C4-2B (cell line): Measurements from ENCODE around the gene TLCD2.
"Not testable (repeated sequence)": the region's sequence is repeated elsewhere in the genome, so short reads cannot be mapped to it uniquely, and the experiment has no call there.

Experiments
- H3K27ac ChIP-seq: fragments of 450-650 bp; 2 replicates; pipeline ENCODE4 v1.5.1; 2017
- CTCF ChIP-seq: fragments of 450-650 bp; conservative IDR thresholded peaks from 2 replicates; pipeline ENCODE4 v1.5.1; 2017; ENCODE audit warnings: mild to moderate bottlenecking
- ZFX ChIP-seq: fragments of 450-650 bp; IDR thresholded peaks from 2 replicates; pipeline ENCODE4 v1.6.1; 2017

TLCD2 gene

GRCh38 chr17:1742371-1743087, 32.4 kb upstream of the TLCD2 start, which contains the start of gene SERPINF2:
TSS of gene SERPINF2 (plus strand) at chr17:1742871. CDS start at chr17:1744996, 2,125 bp downstream.
- TF ChIP-seq CTCF: no peak
- no peak for TF ChIP-seq ZFX
- H3K27ac ChIP-seq: no peak within 1 kb of the TSS

- not testable (repeated sequence) for H3K27ac ChIP-seq
These were observed 31.7 kb upstream of the TLCD2 start for GRCh38 chr17:1741899-1742298.

GRCh38 chr17:1737531-1738291, 27.5 kb upstream of the TLCD2 start:
- TF ChIP-seq ZFX (no peak), CTCF (no peak)
- H3K27ac ChIP-seq: no peak overlapping the region

GRCh38 chr17:1736348-1737281, 26.4 kb upstream of the TLCD2 start:
- TF ChIP-seq ZFX: no peak
- no peak overlapping the region for H3K27ac ChIP-seq

- TF ChIP-seq CTCF (no peak), ZFX (no peak)
- H3K27ac ChIP-seq: no peak overlapping the region
These were observed 25.7 kb upstream of the TLCD2 start for GRCh38 chr17:1735834-1736347.

- TF ChIP-seq CTCF (no peak), ZFX (no peak)
- H3K27ac ChIP-seq: no peak overlapping the region
These were observed 25.2 kb upstream of the TLCD2 start for GRCh38 chr17:1735418-1735817.

GRCh38 chr17:1733759-1734158, 23.6 kb upstream of the TLCD2 start:
- TF ChIP-seq CTCF: no peak
- no peak for TF ChIP-seq ZFX
- H3K27ac ChIP-seq: no peak overlapping the region
